Measurements from ENCODE around the gene TERT.
"Not testable (repeated sequence)": the region's sequence is repeated elsewhere in the genome, so short reads cannot be mapped to it uniquely, and the experiment has no call there.

TERT gene

DNA sequence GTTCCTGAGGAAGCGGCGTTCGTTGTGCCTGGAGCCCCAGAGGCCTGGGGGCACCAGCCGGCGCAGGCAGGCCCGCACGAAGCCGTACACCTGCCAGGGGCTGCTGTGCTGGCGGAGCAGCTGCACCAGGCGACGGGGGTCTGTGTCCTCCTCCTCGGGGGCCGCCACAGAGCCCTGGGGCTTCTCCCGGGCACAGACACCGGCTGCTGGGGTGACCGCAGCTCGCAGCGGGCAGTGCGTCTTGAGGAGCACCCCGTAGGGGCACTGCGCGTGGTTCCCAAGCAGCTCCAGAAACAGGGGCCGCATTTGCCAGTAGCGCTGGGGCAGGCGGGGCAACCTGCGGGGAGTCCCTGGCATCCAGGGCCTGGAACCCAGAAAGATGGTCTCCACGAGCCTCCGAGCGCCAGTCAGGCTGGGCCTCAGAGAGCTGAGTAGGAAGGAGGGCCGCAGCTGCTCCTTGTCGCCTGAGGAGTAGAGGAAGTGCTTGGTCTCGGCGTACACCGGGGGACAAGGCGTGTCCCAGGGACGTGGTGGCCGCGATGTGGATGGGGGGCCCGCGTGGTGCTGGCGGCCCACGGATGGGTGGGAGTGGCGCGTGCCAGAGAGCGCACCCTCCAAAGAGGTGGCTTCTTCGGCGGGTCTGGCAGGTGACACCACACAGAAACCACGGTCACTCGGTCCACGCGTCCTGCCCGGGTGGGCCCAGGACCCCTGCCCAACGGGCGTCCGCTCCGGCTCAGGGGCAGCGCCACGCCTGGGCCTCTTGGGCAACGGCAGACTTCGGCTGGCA is 1.3 kb downstream of the TERT start:
- peak; percentile 52 for DNase-seq

GRCh38 chr5:1292846-1293415 is 1.9 kb downstream of the TERT start:
- no peak for DNase-seq

- DNase-seq, result no peak
Measured at GRCh38 chr5:1292139-1292538, 2.7 kb downstream of the TERT start.

- DNase-seq, result no peak
Measured at GRCh38 chr5:1291611-1292080, 3.2 kb downstream of the TERT start.

DNA sequence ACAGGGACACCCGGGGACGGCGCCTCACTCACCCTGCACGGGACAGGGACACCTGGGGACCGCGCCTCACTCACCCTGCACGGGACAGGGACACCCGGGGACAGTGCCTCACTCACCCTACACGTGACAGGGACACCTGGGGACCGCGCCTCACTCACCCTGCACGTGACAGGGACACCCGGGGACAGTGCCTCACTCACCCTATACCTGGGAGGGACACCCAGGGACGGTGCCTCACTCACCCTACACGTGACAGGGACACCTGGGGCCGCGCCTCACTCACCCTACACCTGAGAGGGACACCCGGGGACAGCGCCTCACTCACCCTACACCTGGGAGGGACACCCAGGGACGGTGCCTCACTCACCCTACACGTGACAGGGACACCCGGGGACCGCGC is 3.9 kb downstream of the TERT start:
- DNase-seq, result not testable (repeated sequence)

DNA sequence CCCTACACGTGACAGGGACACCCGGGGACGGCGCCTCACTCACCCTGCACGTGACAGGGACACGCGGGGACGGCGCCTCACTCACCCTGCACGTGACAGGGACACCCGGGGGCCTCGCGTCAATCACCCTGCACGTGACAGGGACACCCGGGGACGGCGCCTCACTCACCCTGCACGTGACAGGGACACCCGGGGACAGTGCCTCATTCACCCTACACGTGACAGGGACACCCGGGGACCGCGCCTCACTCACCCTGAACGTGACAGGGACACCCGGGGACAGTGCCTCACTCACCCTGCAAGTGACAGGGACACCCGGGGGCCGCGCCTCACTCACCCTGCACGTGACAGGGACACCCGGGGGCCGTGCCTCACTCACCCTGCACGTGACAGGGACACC is 5.3 kb downstream of the TERT start:
- not testable (repeated sequence) for DNase-seq

- no peak for DNase-seq
Measured at GRCh38 chr5:1288439-1289335, 6.2 kb downstream of the TERT start.

- no peak for DNase-seq
Measured at GRCh38 chr5:1285883-1286291, 9.0 kb downstream of the TERT start.

DNA sequence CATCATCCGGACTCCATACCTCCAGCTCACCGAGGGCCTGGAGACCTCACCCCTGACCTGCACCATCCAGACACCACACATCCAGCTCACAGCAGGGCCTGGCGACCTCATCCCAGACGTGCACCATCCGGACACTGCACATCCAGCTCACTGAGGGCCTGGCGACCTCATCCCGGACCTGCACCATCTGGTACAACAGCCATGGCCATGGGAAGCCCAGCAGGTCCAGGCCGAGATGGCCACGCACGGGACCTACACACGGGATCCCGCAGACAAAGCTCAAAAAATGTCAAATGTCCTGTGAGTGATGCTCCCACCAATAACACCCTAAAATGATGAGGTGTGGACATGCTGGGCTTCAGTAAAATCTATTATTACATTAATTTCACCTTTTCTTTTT is 9.7 kb downstream of the TERT start:
- DNase-seq, result no peak

DNA sequence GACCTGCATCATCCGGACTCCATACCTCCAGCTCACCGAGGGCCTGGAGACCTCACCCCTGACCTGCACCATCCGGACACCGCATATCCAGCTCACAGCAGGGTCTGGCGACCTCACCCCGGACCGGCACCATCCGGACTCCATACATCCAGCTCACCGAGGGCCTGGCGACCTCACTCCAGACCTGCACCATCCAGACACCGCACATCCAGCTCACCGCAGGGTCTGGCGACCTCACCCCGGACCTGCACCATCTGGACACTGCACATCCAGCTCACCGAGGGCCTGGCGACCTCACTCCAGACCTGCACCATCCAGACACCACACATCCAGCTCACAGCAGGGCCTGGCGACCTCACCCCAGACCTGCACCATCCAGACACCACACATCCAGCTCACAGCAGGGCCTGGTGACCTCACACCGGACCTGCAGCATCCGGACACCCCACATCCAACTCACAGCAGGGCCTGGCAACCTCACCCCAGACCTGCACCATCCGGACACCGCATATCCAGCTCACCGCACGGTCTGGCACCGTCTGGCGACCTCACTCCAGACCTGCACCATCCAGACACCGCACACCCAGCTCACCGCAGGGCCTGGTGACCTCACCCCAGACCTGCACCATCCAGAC is 10.4 kb downstream of the TERT start:
- not testable (repeated sequence) for DNase-seq

GRCh38 chr5:1283729-1284041 is 11.2 kb downstream of the TERT start:
- not testable (repeated sequence) for DNase-seq

- DNase-seq, result not testable (repeated sequence)
Measured at GRCh38 chr5:1282993-1283728, 11.7 kb downstream of the TERT start.

DNA sequence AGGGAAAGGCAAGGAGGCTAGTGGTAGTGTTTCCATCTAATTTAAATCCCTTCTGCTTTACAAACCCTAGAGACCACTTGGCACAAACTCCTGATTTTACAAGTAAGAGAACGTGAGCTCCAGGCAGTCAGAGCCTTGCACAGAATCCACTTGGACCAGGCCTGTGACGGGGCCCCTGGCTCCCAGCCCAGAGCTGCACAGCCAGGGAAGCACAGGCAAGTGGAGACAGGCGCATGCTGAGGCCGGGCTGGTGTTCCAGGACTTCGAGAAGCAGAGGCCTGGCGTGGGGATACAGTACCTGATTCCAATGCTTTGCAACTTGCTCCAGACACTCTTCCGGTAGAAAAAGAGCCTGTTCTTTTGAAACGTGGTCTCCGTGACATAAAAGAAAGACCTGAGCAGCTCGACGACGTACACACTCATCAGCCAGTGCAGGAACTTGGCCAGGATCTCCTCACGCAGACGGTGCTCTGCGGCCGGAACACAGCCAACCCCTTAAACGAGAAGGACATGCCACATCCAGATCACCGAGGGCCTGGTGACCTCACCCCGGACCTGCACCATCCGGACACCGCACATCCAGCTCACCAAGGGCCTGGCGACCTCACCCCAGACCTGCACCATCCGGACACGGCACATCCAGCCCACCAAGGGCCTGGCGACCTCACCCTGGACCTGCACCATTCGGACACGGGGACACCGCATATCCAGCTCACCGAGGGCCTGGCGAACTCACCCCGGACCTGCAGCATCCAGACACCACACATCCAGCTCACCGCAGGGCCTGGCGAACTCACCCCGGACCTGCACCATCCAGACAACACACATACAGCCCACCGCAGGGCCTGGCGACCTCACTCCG is 12.5 kb downstream of the TERT start:
- DNase-seq, result peak; percentile 37

DNA sequence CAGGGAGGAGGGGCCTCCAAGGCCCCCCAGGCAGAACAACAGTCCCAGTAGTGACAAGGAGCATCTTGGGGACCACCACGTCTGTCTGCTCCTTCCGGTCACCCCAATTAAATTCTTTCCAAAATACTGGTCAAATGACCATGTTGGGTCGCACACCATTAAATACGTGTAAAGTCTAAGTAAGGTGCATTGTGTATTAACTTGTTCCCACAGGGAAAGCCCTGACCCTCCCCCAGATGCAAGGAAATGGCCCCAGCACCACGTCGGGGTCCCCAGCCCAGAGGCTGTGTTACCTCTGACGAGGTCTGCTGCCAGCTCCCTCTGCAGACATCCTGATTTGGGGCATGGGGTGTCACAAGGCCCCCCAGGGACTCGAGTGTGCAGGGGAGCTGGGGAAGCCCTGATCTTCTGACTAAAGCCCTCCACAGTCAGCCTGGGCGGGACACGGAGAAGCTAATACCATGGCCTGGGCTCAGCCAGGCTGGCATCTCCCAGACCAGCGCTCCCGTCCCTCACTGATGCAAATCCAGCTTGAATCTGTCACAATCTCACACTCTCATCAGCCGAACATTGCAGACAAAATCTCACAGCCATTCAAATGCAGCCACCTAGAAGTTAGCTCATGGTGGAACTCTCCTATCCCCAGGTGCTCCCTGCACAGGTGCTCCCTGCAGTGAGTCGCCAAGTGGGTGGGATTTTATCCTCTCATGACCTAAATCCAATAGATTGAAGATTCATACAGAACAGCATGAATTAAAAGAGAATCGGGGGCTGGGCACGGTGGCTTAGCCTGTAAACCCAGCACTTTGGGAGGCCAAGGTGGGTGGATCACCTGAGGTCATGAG is 13.6 kb downstream of the TERT start:
- DNase-seq, result no peak

DNA sequence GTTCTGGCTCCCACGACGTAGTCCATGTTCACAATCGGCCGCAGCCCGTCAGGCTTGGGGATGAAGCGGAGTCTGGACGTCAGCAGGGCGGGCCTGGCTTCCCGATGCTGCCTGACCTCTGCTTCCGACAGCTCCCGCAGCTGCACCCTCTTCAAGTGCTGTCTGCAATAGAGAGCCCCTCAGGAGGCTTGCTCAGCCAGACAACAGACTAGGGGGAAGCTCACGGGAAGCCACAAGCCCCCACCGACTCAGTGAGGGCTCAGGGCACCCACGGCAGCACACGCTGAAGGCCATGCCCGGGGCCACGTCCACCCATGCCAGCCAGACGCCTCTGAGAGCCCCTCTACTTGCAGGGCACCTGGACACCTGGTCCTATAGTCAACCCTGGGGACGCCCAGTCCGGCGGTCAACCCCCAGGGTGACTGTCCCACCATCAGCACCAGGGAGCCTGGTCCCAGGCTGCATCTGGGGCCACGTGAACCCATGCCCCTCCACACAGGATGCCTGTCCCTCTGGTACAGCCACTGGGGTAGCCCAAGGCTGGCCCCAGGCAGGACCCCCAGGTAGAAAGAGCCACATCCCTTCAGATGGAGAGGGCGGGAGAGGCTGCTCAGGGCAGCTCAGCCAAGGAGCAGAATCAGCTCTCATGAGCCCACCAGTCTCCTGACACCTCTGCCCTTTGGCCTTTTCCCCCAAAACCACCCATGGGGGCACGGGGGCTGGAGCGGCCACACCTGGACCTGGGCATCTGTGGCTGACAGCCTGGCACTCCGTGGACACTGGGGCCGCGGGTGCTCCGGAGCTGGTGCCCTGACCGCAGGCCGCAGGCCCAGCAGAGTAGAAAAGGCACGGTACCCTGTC is 14.5 kb downstream of the TERT start:
- peak; percentile 40 for DNase-seq

GRCh38 chr5:1279443-1280151 is 15.3 kb downstream of the TERT start:
- DNase-seq, result no peak

DNA sequence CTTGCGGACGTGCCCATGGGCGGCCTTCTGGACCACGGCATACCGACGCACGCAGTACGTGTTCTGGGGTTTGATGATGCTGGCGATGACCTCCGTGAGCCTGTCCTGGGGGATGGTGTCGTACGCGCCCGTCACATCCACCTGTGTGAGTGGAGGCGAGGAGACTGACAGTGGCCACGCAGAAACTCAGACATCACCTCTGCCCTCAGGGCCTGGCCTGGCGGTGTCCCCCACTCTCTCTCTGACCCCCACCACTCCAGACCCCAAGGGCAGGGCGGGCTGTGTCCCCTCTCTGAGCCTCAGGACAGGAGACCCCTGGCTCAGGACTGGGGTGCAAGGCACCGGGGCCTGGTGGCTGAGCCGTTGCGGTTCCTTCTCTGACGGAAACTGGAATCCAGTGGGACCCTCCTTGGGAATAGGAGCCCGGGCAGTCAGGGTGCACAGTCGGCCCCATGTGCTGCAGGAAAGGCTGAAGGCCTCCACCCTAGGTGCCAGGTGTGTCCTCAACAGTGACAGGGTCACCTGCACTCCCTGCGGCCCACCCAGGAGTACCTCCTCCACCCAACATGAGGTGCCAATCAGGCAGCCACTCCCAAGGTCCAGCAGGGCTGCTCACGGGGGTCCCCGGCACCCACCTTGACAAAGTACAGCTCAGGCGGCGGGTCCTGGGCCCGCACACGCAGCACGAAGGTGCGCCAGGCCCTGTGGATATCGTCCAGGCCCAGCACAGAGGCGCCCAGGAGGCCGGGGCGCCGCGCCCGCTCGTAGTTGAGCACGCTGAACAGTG is 16.0 kb downstream of the TERT start:
- DNase-seq, result peak; percentile 41

GRCh38 chr5:1278216-1278615 is 16.7 kb downstream of the TERT start:
- DNase-seq, result no peak

Data from EL (cell line).